GM23338 (cell line): ENCODE data around the gene XYLT1. TPM values are rescaled to one million over a fixed set of nuclear protein-coding genes. Genes with fewer than 3 reads are reported as not detected.

Experiments
- ATAC-seq: fragments of 200-7000 bp; cut with Tn5 transposase; 3 replicates; pipeline ENCODE4 v1.9.1; 2020
- DNase-seq: peaks from one replicate; pipeline ENCODE4 v3.0.0-alpha.2; 2015; ENCODE audit warnings: low spot score
- H2AFZ ChIP-seq: fragments of 200-600 bp; sonication (generic); 2 replicates; pipeline ENCODE4 v1.8.0; 2016; ENCODE audit warnings: antibody characterized with exemption, mild to moderate bottlenecking, moderate library complexity
- H3F3A ChIP-seq: fragments of 200-600 bp; sonication (generic); replicated peaks from 2 replicates; pipeline ENCODE4 v1.8.0; 2017; ENCODE audit warnings: antibody characterized with exemption, mixed run types, low read depth
- H3K27ac ChIP-seq: fragments of 200-600 bp; sonication (generic); 2 replicates; pipeline ENCODE4 v1.6.1; 2016; ENCODE audit warnings: low read depth
- H3K27me3 ChIP-seq: fragments of 200-600 bp; sonication (generic); 2 replicates; pipeline ENCODE4 v1.8.0; 2016; ENCODE audit warnings: mild to moderate bottlenecking, mixed run types, moderate library complexity; ENCODE audit not compliant: insufficient read depth
- H3K36me3 ChIP-seq: fragments of 200-600 bp; sonication (generic); 2 replicates; pipeline ENCODE4 v1.8.0; 2016; ENCODE audit warnings: mild to moderate bottlenecking; ENCODE audit not compliant: insufficient read depth
- H3K4me1 ChIP-seq: fragments of 200-600 bp; sonication (generic); 2 replicates; pipeline ENCODE4 v1.8.0; 2016; ENCODE audit warnings: mild to moderate bottlenecking, moderate library complexity; ENCODE audit not compliant: insufficient read depth
- H3K4me2 ChIP-seq: fragments of 200-600 bp; sonication (generic); 2 replicates; pipeline ENCODE4 v1.7.1; 2017; ENCODE audit warnings: mixed run types
- H3K4me3 ChIP-seq: fragments of 200-600 bp; sonication (generic); 2 replicates; pipeline ENCODE4 v1.6.1; 2016; ENCODE audit warnings: mixed run types
- H3K79me2 ChIP-seq: fragments of 200-600 bp; sonication (generic); replicated peaks from 2 replicates; pipeline ENCODE4 v1.8.0; 2017; ENCODE audit warnings: mild to moderate bottlenecking; ENCODE audit not compliant: insufficient read depth
- H3K9me2 ChIP-seq: fragments of 200-600 bp; sonication (generic); 2 replicates; pipeline ENCODE4 v1.8.0; 2017; ENCODE audit not compliant: insufficient read depth
- H4K20me1 ChIP-seq: fragments of 200-600 bp; sonication (generic); replicated peaks from 2 replicates; pipeline ENCODE4 v1.8.0; 2017; ENCODE audit warnings: mild to moderate bottlenecking; ENCODE audit not compliant: insufficient read depth
- H3K27ac Mint-ChIP-seq: 2 replicates; pipeline ENCODE4 v1.8.0; 2020; ENCODE audit warnings: inconsistent platforms, mild to moderate bottlenecking, moderate library complexity, mixed read lengths
- H3K27me3 Mint-ChIP-seq: 3 replicates; pipeline ENCODE4 v1.8.0; 2022; ENCODE audit warnings: low read depth, mild to moderate bottlenecking, moderate library complexity, mixed read lengths, inconsistent platforms; ENCODE audit not compliant: insufficient read depth, poor library complexity
- H3K36me3 Mint-ChIP-seq: 3 replicates; pipeline ENCODE4 v1.8.0; 2021; ENCODE audit warnings: low read depth, mild to moderate bottlenecking, inconsistent platforms, moderate library complexity, mixed read lengths
- H3K4me1 Mint-ChIP-seq: 3 replicates; pipeline ENCODE4 v1.8.0; 2020; ENCODE audit warnings: mild to moderate bottlenecking, inconsistent platforms, mixed read lengths
- H3K4me3 Mint-ChIP-seq: 3 replicates; pipeline ENCODE4 v1.8.0; 2021; ENCODE audit warnings: moderate library complexity, mild to moderate bottlenecking, inconsistent platforms, mixed read lengths
- H3K9me3 Mint-ChIP-seq: 3 replicates; pipeline ENCODE4 v1.8.0; 2020; ENCODE audit warnings: moderate library complexity, mild to moderate bottlenecking, inconsistent platforms, mixed read lengths
- CREB1 ChIP-seq: fragments of 250-450 bp; sonication (Bioruptor Pico); IDR thresholded peaks from 2 replicates; pipeline ENCODE4 v1.5.0; 2020; ENCODE audit warnings: low read depth, mild to moderate bottlenecking, moderate library complexity
- CTCF ChIP-seq, 2 experiments: fragments of 200-600 bp in 1 of 2; sonication (generic) in 1 of 2; conservative IDR thresholded peaks; 2 replicates each; pipeline versions ENCODE4 v1.5.1 to v1.6.1; 2016 to 2017; ENCODE audit warnings: antibody characterized with exemption in 2 of 2, low read depth in 2 of 2, mild to moderate bottlenecking in 2 of 2, moderate library complexity in 1 of 2
- ETS1 ChIP-seq: IDR thresholded peaks from 2 replicates; pipeline ENCODE4 v1.6.1; 2016; ENCODE audit warnings: antibody characterized with exemption
- EZH2phosphoT487 ChIP-seq: fragments of 200-600 bp; sonication (generic); IDR thresholded peaks from one replicate; pipeline ENCODE4 v1.8.1; 2018; ENCODE audit warnings: antibody characterized with exemption; ENCODE audit not compliant: unreplicated experiment
- NANOG ChIP-seq: IDR thresholded peaks from 2 replicates; pipeline ENCODE4 v1.6.1; 2016; ENCODE audit warnings: antibody characterized with exemption, borderline replicate concordance
- POLR2AphosphoS5 ChIP-seq: IDR thresholded peaks from 2 replicates; pipeline ENCODE4 v1.6.1; 2016; ENCODE audit warnings: antibody characterized with exemption, low read depth
- REST ChIP-seq: IDR thresholded peaks from one replicate; pipeline ENCODE4 v1.6.1; 2018; ENCODE audit warnings: antibody characterized with exemption; ENCODE audit not compliant: unreplicated experiment
- ZNF331 ChIP-seq: fragments of 250-450 bp; sonication (Bioruptor Pico); IDR thresholded peaks from 2 replicates; pipeline ENCODE4 v1.5.0; 2020; ENCODE audit warnings: low read depth, mild to moderate bottlenecking, moderate library complexity
- polyA plus RNA-seq: library from polyadenylated mRNA; unstranded; fragments of >200 nt; fragmentation: Nextera tagmentation; extraction: Ambion mirVana; gene quantifications from 2 replicates; pipeline ENCODE4 v1.2.1, GENCODE V29; 2016
- total RNA-seq: library from RNA; depleted of rRNA; stranded (reverse); fragments of >200 nt; shearing (Covaris generic); gene quantifications from 2 replicates; pipeline ENCODE4 v1.2.3, GENCODE V29; 2014

The XYLT1 gene
- total and polyA plus RNA-seq, 2 experiments from 2014 or later, result 3.5 to 24.7 TPM

GRCh38 chr16:17276610-17277009 is 194.2 kb downstream of the XYLT1 start (continued):
- TF ChIP-seq ETS1, result no peak
- TF ChIP-seq CTCF (conservative IDR thresholded peaks at IDR 0.05; ENCODE audit: low read depth in 2 of 2), result no peak
- no peak for TF ChIP-seq REST
- no peak for TF ChIP-seq CREB1 (CRISPR knock-in tag)
- TF ChIP-seq POLR2AphosphoS5, result no peak
- TF ChIP-seq NANOG, result no peak
- no peak for TF ChIP-seq ZNF331 (CRISPR knock-in tag)
- no peak for TF ChIP-seq EZH2phosphoT487

- H3K4me2 ChIP-seq, result no peak overlapping the region
- H3K9me2 ChIP-seq, result no peaks in the 10 kb centered on the region
- H3K4me3 ChIP-seq, result no peak overlapping the region
- H3K4me1 Mint-ChIP-seq, result peaks cover 15% of the 10 kb centered on the region
- H3K9me3 Mint-ChIP-seq, result no peaks in the 10 kb centered on the region
- no peak overlapping the region for H3K27ac Mint-ChIP-seq
- H3F3A ChIP-seq, result no peaks in the 10 kb centered on the region
- 0 out of 2 replicates have a peak, but pooled peaks cover 8% of the 10 kb centered on the region for H3K4me1 ChIP-seq
- ATAC-seq (no peak), DNase-seq (no peak)
- H3K36me3 Mint-ChIP-seq, result no peaks in the 10 kb centered on the region
- no peak overlapping the region for H3K4me3 Mint-ChIP-seq
- H3K27me3 Mint-ChIP-seq, result peaks cover 13% of the 10 kb centered on the region
- no peak overlapping the region for H3K27ac ChIP-seq
- H3K27me3 ChIP-seq, result no peaks in the 10 kb centered on the region
- no peak overlapping the region for H2AFZ ChIP-seq
- H3K36me3 ChIP-seq, result no peaks in the 10 kb centered on the region
- peaks cover 8% of the 10 kb centered on the region; the same call in 1 of the 2 replicates for H4K20me1 ChIP-seq
- peaks cover 6% of the 10 kb centered on the region for H3K79me2 ChIP-seq
- TF ChIP-seq POLR2AphosphoS5, result no peak
- no peak for TF ChIP-seq ZNF331 (CRISPR knock-in tag)
Measured at GRCh38 chr16:17276010-17276530, 194.7 kb downstream of the XYLT1 start.
